NCI-H2196 treated with DMSO at 0.1 percent for 48 hours (cell line): ENCODE measurements around the gene SIRPG.
"Not testable (repeated sequence)": the region's sequence is repeated elsewhere in the genome, so short reads cannot be mapped to it uniquely, and the experiment has no call there.

Experiments used
- DNase-seq: peaks from one replicate; lab custom pipeline; 2025; ENCODE audit not compliant: unreplicated experiment; lab: John Stamatoyannopoulos, UW

The SIRPG gene

DNA sequence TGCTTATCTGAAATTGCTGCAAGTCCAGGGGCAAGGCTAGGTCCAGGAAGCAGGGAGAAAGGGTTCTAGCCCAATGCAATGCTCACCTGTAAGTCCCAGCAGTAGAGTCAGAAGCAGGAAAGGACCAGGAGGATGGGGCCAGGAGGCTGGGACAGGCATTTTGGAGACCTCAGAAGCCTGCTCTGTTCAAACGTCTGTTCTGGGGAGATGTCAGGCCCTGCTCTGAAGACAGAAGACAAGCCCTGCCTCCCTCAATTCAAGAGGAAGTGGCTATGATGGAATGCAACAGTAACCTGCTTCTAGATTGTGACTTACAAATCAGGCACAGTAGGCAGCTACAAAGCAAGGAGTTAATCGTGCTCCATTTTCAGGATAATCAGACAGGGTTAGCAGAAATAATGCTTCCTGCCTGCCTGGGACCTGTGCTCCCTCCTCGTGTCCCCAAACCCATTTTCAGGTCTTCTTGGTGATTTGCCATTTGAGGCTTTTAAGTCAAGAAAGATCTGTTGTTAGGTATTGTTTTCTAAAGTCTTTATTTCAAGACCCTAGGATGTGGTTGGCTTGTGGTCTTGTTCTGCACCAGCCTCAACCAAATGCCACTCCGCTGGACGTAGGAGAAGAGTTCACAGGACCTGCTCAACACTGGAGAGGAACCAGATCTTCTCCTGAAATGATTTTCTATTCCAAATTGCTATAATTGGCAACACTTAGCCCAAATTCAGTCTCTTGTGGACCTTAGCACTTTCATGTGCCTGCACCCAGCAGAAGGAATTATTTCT lies at the start of gene SIRPG:
TSS of gene SIRPG (minus strand) at position 224 of the 779 bp plus-strand sequence. CDS start at position 159, 65 bp downstream.
- DNase-seq: no peak

DNA sequence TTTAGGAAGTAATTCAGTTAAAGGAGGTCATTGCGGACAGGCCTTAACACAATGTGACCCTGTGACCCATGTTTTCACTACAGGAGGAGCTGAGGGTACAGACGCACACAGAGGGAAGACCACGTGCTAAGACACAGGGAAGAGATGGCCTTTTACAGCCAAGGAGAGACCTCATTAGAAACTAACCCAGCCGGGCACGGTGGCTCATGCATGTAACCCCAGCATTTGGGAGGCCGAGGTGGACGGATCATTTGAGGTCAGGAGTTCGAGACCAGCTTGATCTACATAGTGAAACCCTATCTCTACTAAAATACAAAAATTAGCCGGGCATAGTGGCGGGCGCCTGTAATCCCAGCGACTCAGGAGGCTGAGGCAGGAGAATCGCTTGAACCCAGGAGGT lies 49.3 kb upstream of the SIRPG start:
- DNase-seq: not testable (repeated sequence)

DNA sequence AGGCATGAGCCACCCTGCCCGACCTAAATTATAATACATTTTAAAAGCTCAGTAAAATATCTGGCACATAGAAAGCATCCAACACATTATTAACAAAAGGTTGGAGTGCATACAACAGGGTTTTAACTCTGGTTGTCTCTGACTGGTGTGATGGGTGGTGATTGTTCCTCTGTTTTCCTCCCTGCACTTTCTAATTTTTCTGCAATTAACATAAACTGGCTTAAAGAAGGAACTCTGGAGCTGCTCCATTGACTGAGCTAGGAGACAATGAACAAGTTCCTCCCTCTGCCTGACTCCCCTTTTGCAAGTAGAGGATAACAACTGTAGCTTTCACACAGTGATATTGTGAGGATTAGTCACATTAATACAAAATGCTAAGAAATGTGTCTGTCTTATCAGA lies 48.5 kb upstream of the SIRPG start:
- DNase-seq: no peak

DNA sequence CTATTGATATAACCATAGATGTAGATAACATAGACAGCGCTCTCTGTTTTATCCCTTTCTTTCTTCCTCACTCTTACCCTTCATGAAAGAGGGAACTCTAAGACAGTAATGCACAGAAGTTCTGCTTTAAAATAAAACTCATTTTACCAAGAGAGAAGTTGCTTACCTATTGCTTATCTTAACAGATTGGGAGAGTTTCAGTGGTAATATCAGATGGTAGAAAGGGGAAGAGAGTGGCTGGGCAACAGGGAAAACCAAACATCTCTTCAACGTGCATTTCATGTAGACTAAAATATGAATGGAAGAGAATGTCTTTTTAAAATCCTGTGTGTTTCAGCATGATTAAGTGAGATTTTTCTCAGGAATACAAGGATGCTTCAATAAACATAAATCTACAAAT lies 45.3 kb upstream of the SIRPG start:
- no peak for DNase-seq

DNA sequence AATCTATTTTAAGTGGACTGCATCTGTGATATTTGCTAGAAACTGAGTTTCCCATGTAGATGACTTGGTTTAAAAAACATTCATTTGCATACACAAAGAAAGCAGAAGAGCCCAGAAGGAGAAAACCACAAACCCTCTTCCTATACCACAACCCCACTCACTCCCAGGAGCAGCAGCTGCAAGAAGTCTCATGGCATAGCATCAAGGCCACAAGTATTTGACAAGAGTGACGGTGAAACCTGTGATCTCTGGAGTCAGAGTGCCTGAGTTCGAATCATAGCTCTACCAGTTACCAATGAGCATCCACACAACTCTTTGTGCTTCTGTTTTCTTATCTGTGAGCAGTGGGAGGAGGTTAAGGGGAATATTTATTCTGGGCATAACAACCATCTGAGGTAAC lies 44.7 kb upstream of the SIRPG start:
- no peak for DNase-seq

DNA sequence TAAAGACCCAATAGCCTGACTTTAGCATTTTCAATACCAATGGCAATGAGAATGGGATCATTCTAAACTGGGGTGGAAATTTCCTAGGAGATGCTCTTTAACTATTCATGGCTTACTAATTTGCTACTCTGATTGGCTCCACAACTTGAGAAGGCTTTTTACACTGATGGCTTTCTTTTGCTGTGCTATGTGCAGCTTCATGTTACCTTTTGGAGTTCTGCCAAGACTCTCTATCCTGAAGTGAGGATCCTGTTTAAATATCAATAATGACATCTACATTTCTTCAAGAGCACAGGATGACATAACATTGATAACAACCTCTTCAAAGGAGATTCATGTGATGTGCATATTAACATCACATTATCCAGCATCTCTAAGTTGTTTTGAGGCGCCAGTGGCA lies 43.4 kb upstream of the SIRPG start:
- DNase-seq: no peak

DNA sequence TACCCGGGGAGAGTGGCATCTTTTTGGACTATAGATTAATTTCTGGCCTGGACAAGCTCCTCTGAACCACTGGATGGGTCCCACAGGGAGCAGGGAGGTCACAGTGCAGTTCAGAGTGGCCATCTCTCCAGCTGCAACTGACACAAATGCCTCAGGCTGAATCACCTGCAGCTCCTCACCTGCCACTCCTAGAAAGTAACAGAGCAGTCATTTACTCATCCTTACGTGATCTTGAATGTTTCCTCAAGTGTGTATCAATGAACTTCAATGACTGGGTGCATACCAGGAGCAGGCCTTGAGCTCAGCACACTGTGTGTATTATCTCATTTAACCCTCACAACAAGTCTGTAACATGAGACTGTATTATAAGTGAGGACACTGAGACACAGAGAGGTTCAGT lies 40.0 kb upstream of the SIRPG start:
- DNase-seq: no peak

DNA sequence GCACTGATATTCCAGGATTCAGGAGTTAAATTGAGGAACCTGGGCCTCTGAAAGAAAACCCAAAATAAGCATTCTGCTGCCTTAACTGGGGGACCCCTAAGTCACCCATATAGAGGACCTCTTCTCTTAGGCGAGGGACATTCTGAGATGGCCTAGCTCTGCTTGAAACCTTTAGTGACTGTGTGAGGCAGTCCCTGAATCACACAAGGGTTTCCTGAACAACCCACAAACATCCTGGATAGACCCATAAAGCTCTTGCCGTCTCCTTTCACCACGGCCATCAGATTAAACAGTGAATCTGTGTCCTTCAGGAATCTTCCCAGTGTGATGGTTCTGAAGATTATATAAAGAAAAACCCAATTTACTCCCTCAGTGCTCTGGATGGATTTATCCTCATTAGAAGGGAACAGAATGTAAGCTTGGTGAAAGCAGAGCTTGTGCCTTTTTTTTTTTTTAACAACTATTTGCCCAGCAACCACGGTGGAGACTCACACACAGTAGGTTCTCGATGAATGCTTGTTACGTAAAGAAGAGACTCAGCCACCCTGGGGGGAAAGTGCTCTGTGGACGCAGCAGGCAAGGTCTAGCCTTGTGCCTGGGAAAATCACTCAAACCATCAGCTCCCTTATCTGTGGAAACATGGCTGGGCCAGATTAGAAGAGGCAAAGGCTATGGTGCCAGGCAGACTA lies 39.1 kb upstream of the SIRPG start:
- DNase-seq: no peak

DNA sequence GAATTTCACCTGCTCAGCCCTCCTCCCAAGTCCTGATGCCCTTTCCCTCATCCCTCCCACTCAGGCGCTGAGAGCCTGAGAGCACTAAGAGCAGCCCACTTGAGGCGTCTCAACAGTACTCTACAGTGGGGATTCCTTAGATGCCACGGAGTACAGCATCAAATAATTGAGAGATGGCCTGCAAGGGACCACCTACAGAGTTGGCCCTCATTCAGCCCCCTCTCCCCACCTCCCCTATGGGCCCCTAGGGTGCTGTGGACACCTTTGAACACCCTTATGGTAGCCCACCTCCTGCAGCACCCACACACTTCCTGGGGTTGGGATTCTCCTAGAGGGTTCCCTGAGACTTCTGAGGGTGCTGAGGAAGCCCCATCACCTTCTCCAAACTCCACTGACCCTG lies 37.1 kb upstream of the SIRPG start:
- DNase-seq: no peak

DNA sequence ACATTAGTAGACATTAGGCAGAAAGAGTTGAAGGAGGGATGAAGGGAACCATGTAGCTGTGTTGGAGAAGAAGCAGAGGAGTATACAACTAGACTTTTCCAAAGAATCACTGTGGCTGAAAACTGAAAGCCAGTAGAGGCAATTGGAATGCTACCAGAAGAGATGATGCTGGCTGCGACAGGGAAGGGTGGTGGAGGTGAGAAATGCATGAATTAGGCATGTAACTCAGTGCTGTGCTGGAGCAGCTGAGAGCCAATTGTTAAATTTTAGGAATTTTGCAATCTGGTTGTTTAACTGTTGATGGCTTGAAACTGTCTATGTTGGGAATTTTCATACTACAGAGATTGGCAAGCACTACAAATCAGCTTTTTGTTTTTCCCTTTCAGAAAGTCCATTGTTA lies 35.8 kb upstream of the SIRPG start:
- no peak for DNase-seq

DNA sequence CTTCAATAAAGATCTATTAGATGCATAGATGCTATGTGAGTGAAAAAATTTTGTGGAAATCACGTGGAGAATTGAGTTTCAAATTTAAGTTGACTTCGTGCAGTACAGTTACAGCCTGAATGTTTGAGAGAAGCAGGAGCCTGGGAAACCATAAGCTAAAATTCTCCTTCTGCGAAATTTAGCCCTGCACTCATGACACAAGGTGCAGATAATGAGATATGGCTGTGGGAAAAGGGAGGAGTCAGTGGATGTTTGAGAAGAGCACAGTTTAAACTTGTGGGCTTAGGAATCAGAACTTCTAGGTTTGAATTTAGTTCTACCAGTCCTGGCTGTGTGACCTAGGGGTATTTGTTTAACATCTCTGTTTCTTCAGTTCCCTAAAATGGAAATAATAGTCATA lies 32.1 kb upstream of the SIRPG start:
- DNase-seq: no peak

DNA sequence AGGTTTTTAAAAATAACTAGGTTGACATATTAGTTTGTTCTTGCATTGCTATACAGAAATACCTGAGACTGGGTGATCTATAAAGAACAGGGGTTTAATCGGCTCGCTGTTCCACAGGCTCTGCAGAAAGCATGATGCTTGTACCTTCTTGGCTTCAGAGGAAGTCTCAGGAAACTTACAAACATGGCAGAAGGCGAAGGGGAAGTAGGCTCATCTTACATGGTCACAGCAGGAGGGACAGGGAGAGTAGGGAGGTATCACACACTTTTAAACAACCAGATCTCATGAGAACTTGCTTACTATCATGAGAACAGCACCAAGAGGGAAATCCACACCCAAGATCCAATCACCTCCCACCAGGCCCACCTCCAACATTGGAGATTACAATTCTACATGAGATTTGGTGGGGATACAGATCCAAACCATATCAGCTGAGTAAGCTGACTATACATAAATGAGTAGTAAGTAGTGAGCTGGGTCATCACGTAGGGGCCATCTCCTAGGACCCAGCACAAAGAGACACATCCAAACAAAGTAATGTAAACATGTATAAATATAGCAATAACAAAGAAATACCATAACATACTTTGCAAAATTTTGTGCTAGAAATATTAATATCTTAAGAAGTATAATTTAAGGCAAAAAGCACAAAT lies 31.4 kb upstream of the SIRPG start:
- no peak for DNase-seq

DNA sequence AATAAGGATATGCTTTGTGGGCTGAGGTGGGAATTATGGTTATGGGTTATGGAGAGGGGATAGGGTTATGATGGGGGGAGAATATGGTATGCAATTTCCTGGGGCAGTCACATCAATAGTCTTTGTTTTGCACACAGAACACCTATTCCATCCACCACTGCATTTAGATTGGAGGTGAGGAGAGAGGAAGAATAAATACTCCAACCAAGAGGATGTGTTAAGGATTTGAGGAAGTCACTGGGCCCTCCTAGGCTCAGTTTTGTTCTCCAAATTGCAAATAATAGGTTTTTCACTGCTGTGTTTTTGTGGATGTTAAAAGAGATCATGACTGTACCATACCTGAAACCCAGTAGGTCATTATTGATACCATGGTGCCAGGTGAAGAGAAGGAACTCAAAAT lies 29.5 kb upstream of the SIRPG start:
- DNase-seq: no peak

DNA sequence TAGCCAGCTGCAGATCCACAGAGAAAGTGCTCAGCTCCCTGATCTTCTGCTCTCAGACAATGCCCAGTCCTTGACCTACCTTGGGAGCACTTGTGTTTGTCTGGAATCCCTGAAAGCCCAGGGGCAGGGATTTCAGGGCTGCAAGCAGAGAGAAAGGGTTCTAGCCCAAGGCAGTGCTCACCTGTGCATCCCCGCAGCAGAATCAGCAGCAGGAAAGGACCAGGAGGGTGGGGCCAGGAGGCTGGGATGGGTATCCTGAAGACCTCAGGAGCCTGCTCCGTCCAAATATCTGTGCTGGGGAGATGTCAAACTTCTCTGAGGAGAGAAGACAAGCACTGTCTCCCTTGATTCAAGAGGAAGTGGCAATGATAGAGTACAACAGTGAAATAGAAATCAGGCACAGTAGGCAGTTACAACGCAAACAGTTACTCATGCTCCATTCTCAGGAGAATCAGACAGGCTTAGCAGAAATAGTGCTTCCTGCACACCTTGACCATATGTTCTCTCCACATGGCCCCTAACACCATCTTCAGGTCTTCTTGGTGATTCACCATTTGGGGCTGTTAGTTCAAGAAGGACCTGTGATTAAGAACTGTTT lies 28.7 kb upstream of the SIRPG start:
- no peak for DNase-seq

DNA sequence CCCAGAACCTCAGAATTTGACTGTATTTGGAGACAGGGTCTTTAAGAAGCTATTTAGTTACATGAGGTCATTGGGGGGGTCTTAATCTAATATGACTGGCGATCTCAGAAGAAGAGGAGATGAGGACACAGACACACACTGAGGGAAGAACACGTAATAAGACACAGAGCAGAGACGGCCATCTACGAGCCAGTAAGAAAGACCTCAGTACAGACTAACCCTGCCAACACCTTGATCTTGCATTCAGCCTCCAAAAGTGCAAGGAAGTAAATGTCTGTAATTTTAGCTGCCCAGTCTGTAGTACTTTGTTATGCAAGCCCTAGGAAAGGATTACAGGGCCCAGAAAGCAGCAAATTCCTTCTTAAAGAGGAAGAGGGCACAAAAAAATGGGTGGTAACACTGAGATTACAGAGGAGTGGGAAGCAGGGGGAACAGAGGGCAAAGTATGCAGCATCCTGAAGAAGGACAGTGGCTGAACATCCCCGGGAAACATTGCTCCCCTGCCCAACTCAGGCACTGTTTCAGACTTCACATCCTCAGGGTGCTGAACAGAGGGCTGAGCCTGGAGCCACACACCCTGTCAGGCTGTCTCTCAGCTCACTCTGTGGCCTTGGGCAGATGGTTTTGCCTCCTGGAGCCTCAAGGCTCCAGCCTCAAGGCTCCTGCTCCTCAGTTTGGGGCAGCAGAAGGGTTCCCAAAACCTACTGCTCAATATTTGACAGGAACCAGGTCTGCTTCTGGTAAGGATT lies 27.9 kb upstream of the SIRPG start:
- no peak for DNase-seq

DNA sequence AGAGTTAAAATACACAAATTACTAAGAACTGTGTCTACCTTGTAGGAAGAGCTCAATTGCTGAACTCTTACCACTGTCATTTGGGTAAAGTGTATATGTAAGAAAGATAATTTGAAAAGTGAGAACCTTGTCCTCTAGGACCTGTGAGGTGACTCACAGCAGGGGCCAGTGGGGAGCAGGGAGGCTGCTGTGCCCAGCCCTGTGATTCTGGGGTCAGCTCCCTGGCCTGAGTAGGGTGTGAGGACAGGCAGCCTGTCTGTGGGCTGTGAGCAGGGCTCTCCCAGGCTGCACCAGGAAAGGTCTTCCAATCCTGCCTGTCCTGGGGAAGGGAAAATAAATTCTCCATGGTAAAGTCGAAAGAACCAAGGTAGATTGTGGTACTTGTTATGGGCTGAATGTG lies 27.3 kb upstream of the SIRPG start:
- DNase-seq: no peak

DNA sequence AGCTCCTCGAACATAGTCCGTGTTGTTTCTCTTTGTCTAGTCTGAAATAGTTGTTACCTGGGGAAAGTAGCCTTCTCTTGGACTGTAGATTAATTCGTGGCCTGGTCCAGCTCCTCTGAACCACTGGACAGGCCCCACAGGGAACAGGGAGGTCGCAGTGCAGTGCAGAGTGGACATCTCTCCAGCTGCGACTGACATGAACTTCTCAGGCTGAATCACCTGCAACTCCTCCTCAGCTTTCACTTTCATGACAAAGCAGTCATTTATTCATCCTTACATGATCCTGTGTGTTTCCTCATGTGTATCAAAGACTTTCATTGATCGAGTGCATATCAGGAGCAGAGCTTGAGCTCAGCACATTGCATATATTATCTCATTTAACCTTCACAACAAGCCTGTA lies 19.1 kb upstream of the SIRPG start:
- DNase-seq: no peak

DNA sequence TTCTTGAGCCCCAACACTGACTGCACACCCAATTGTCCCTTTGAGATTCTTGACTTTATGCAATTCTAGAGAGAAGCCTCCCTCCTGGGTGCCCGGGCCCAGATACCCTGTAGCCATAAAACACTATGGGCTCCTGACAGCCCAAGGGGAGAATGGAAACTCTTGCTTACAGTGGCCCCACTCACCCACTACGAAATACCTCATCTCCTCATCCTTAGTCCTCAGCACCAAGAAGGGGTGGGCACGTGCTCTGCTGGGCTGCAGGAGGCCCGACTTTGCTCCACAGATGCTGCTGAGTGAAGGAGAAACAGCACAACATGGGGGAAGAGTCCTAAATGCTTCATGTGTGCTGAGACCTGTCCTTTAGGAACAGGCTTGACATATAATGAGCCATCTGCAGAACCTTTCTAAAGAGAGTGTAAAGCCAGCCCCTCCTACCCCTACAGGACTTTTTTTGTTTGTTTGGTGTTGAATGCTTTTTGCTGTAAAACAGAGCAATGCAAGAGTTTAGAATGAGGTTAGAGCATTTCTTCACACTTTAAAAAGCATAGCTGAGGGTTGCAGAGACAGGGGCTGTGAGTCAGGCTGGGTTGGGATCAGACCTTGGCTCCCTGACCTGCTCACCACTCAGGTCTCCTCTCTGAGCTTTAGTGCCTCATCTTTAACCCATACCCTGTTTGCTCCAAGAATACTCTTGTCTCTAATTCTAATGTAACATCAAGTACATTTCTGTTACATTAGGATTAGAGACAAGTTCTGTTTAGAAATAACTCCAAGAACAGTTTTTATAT lies 17.6 kb upstream of the SIRPG start:
- no peak for DNase-seq

DNA sequence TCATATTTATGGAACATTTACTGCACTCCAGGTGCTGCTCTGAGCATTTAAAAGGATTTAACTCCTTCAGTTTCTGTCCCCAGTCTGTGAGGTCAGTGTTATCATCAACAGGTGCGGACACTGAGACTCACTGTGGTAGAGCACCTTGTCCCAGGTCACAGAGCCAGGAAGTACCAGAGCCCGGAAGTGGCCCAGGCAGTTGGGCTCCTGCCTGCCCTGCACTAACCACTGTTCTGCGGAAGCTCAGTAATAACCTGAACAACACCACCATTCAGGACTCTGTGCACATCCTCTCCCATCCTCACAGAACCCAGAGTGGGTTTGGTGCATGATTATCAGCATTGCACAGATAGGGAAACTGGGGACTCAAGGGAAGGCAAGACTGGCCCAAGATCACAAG lies 16.8 kb upstream of the SIRPG start:
- DNase-seq: no peak

DNA sequence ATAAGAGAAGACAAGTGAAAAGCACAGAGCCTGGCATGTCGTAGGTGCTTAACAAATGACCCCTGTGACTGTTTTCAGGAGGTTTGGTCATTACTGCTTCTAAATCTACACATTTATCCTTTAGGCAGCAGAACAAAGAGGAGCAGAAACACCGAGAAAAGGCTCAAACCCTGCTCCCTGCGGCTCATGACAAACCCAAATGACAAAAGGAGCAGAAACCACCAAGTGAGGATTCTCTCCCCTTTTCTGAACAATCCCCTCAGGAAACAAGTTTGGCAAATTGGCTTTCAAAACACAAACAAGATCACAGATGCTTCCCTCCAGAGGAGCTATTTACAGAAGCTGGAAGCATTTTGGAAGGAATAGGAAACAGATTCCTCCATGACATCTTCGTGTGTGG lies 15.8 kb upstream of the SIRPG start:
- DNase-seq: no peak
